Measurements from ENCODE around the gene KRT33A. TPM values are rescaled to one million over a fixed set of nuclear protein-coding genes. Genes with fewer than 3 reads are reported as not detected.

Gene KRT33A
- total RNA-seq, 2 experiments from 2014 or later = not detected

- intact Hi-C loops (cut with micrococcal nuclease) = loop anchor here (2.0 kb wide), 2 partner anchors 14 to 30 kb away; no protein-coding TSS in a partner anchor
- no peaks in the 10 kb centered on the region for H3K36me3 Mint-ChIP-seq
- DNase-seq = peak; percentile 80
- CTCF ChIA-PET = interaction anchor here (0.9 to 1.8 kb wide), 5 partner anchors 14 to 402 kb away, joined by 3 to 18 read pairs (median 4); no protein-coding TSS in a partner anchor
- no peaks in the 10 kb centered on the region for H3K27me3 Mint-ChIP-seq
- peak overlapping the region; percentile 82 for H3K27ac Mint-ChIP-seq
- H3K4me3 Mint-ChIP-seq = peak overlapping the region; percentile 55
- peaks cover 46% of the 10 kb centered on the region for H3K4me1 Mint-ChIP-seq (ENCODE audit: low read depth)
- H3K9me3 Mint-ChIP-seq = no peaks in the 10 kb centered on the region
- POLR2A ChIA-PET = no interaction called here
These were observed 42.2 kb downstream of the KRT33A start for GRCh38 chr17:41308251-41308917.

GRCh38 chr17:41307647-41308046, 43.0 kb downstream of the KRT33A start:
- Mint-ChIP-seq H3K27me3 (no peaks in the 10 kb centered on the region), H3K27ac (peak overlapping the region; percentile 16), H3K4me3 (no peak overlapping the region), H3K36me3 (no peaks in the 10 kb centered on the region), H3K9me3 (no peaks in the 10 kb centered on the region), H3K4me1 (ENCODE audit: low read depth) (peaks cover 46% of the 10 kb centered on the region)
- ChIA-PET CTCF (interaction anchor here (0.7 to 1.4 kb wide), 2 partner anchors 14 to 355 kb away, joined by 3 to 6 read pairs; no protein-coding TSS in a partner anchor), POLR2A (no interaction called here)
- intact Hi-C loops (cut with micrococcal nuclease) = loop anchor here (2.0 kb wide), 2 partner anchors 15 to 31 kb away; no protein-coding TSS in a partner anchor
- DNase-seq = no peak

- Mint-ChIP-seq H3K27ac (no peak overlapping the region), H3K4me1 (ENCODE audit: low read depth) (peaks cover 30% of the 10 kb centered on the region), H3K4me3 (no peak overlapping the region), H3K27me3 (no peaks in the 10 kb centered on the region), H3K36me3 (no peaks in the 10 kb centered on the region), H3K9me3 (peaks cover 3% of the 10 kb centered on the region)
- DNase-seq = no peak
- CTCF ChIA-PET = interaction anchor here (0.7 to 1.5 kb wide), 2 partner anchors 18 to 114 kb away, joined by 3 to 4 read pairs; no protein-coding TSS in a partner anchor
- POLR2A ChIA-PET = no interaction called here
- intact Hi-C loops (cut with micrococcal nuclease) = no loop called here
These were observed 46.5 kb downstream of the KRT33A start for GRCh38 chr17:41304091-41304490.

DNA sequence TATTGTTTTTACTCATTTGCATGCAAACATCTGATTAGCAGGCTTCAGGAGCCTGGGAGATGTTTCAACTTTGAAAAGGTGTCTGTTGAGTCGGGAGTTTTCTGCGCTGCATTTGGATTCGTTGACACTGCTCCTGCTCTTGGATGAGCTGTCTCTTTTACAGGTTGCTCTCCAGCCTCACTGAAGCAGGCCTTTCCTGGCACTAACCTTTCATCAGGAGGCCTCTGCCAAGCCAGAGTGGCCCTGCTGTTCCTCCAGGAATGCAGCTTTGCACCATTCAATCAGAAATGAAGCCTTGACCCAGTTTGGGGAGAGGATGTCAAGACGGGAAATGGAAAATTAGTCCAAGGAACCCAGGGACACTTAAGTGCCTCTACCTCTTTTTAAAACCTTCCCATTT, 47.6 kb downstream of the KRT33A start:
- Mint-ChIP-seq H3K27ac (no peak overlapping the region), H3K9me3 (peaks cover 3% of the 10 kb centered on the region), H3K4me3 (no peak overlapping the region), H3K36me3 (no peaks in the 10 kb centered on the region), H3K4me1 (ENCODE audit: low read depth) (peaks cover 19% of the 10 kb centered on the region), H3K27me3 (no peaks in the 10 kb centered on the region)
- DNase-seq = no peak
- CTCF ChIA-PET = no interaction called here
- intact Hi-C loops (cut with micrococcal nuclease) = no loop called here
- POLR2A ChIA-PET = no interaction called here

- Mint-ChIP-seq H3K27me3 (no peaks in the 10 kb centered on the region), H3K9me3 (peaks cover 3% of the 10 kb centered on the region), H3K36me3 (no peaks in the 10 kb centered on the region), H3K4me1 (ENCODE audit: low read depth) (peaks cover 11% of the 10 kb centered on the region), H3K27ac (no peak within 1 kb of the TSS), H3K4me3 (no peak within 1 kb of the TSS)
- ChIA-PET POLR2A (no interaction called here), CTCF (no interaction called here)
- no peak for DNase-seq
- intact Hi-C loops (cut with micrococcal nuclease) = no loop called here
These were observed 48.4 kb downstream of the KRT33A start, which contains the start of gene KRTAP29-1 for GRCh38 chr17:41301916-41302901. Gene KRTAP29-1, minus strand, starts transcription at chr17:41302851. Its CDS starts 0 bp downstream, at chr17:41302851.

DNA sequence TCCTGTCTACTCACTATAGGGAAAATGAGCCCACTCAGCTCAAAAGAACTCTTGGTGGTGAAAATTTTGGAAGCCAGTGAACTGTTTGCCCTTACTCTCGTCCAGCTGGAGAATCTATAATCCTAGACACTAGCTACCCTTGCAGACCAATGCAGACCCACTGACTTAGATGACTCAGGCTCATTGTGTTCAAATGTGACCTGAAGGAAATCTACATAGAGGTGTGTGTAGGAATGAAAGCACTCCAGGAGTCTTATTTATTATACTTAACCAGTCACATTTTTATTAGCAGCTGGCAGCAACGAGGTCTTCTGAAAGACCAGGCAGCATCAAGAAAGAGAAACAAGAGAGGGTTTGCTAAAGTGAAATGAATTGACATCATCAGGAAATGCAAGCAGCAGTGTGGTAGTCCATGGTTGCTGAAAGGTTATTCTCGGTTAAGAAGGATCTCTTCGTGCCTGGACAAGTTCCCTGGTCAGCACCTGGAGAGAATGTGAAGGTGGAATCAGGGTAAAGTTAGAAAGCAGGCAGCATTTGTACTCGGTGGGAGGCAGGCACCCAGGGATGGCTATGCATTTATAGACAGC, 49.3 kb downstream of the KRT33A start:
- Mint-ChIP-seq H3K27me3 (no peaks in the 10 kb centered on the region), H3K4me1 (ENCODE audit: low read depth) (peaks cover 3% of the 10 kb centered on the region), H3K36me3 (no peaks in the 10 kb centered on the region), H3K4me3 (no peak overlapping the region), H3K27ac (no peak overlapping the region), H3K9me3 (peaks cover 3% of the 10 kb centered on the region)
- intact Hi-C loops (cut with micrococcal nuclease) = no loop called here
- ChIA-PET POLR2A (no interaction called here), CTCF (no interaction called here)
- no peak for DNase-seq

DNA sequence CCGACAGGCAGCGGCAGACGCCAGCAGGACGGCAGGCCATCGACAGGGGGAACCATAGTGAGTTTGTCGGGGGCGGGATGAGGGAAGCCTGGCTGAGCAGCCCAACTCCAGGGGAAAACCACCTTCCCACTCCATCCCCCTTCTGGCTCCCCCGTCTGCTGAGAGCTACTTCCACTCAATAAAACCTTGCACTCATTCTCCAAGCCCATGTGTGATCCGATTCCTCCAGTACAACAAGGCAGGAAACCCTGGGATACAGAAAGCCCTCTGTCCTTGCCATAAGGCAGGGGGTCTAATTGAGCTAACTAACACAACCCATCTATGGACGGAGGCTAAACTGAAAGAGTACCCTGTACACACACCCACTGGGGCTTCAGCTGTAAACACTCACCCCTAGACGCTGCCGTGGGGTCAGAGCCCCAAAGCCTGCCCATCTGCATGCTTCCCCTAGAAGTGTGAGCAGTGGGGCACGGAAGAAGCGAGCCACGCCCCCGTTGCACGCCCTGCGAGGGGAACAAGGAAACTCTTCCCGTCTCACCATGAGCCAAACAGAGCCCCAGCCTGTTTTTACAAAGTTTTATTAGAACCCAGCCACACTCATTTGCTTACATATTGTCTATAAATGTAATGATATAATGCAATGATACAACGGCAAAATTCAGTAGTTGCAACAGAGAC, 52.0 kb downstream of the KRT33A start:
- intact Hi-C loops (cut with micrococcal nuclease) = no loop called here
- Mint-ChIP-seq H3K9me3 (peaks cover 3% of the 10 kb centered on the region), H3K36me3 (no peaks in the 10 kb centered on the region), H3K4me1 (ENCODE audit: low read depth) (peaks cover 3% of the 10 kb centered on the region), H3K4me3 (no peak overlapping the region), H3K27ac (no peak overlapping the region), H3K27me3 (no peaks in the 10 kb centered on the region)
- ChIA-PET CTCF (no interaction called here), POLR2A (no interaction called here)
- DNase-seq = no peak

GRCh38 chr17:41296846-41297245, 53.8 kb downstream of the KRT33A start:
- intact Hi-C loops (cut with micrococcal nuclease) = no loop called here
- Mint-ChIP-seq H3K36me3 (no peaks in the 10 kb centered on the region), H3K27ac (no peak overlapping the region), H3K9me3 (peaks cover 3% of the 10 kb centered on the region), H3K4me3 (no peak overlapping the region), H3K4me1 (ENCODE audit: low read depth) (peaks cover 3% of the 10 kb centered on the region), H3K27me3 (no peaks in the 10 kb centered on the region)
- POLR2A ChIA-PET = no interaction called here
- DNase-seq = no peak
- CTCF ChIA-PET = no interaction called here

Other genes with a start within 250 kb of the KRT33A start
- not detected for gene KRTAP4-16, start 248.6 kb downstream of the KRT33A start, total RNA-seq
- not detected for gene KRTAP4-9, start 245.4 kb downstream of the KRT33A start, total RNA-seq
- not detected for gene KRTAP4-11, start 232.5 kb downstream of the KRT33A start, total RNA-seq
- gene KRTAP4-12, start 226.6 kb downstream of the KRT33A start, total RNA-seq = not detected
- not detected for gene KRTAP4-6, start 210.3 kb downstream of the KRT33A start, total RNA-seq
- not detected for gene KRTAP4-5, start 201.0 kb downstream of the KRT33A start, total RNA-seq
- not detected for gene KRTAP4-4, start 190.1 kb downstream of the KRT33A start, total RNA-seq
- not detected for gene KRTAP4-3, start 182.6 kb downstream of the KRT33A start, total RNA-seq
- not detected for gene KRTAP4-2, start 172.6 kb downstream of the KRT33A start, total RNA-seq
- gene KRTAP4-1, start 165.9 kb downstream of the KRT33A start, total RNA-seq = not detected
- gene KRTAP9-1, start 160.9 kb downstream of the KRT33A start, total RNA-seq = not detected
- gene KRTAP9-2, start 124.2 kb downstream of the KRT33A start, total RNA-seq = not detected
- not detected for gene KRTAP9-3, start 118.4 kb downstream of the KRT33A start, total RNA-seq
- gene KRTAP9-8, start 112.8 kb downstream of the KRT33A start, total RNA-seq = not detected
- not detected for gene KRTAP9-4, start 101.1 kb downstream of the KRT33A start, total RNA-seq
- not detected for gene KRTAP9-9, start 95.4 kb downstream of the KRT33A start, total RNA-seq
- not detected for gene KRTAP9-6, start 85.5 kb downstream of the KRT33A start, total RNA-seq
- not detected for gene KRTAP9-7, start 75.1 kb downstream of the KRT33A start, total RNA-seq
- not detected for gene KRTAP29-1, start 48.0 kb downstream of the KRT33A start, total RNA-seq
- not detected for gene KRTAP16-1, start 41.5 kb downstream of the KRT33A start, total RNA-seq
- not detected for gene KRTAP17-1, start 35.1 kb downstream of the KRT33A start, total RNA-seq
- not detected for gene KRT33B, start 19.0 kb upstream of the KRT33A start, total RNA-seq
- gene KRT34, start 31.5 kb upstream of the KRT33A start, total RNA-seq = not detected
- gene KRT31, start 46.8 kb upstream of the KRT33A start, total RNA-seq = not detected
- gene KRT37, start 73.8 kb upstream of the KRT33A start, total RNA-seq = not detected
- not detected for gene KRT38, start 90.2 kb upstream of the KRT33A start, total RNA-seq
- not detected for gene KRT32, start 116.6 kb upstream of the KRT33A start, total RNA-seq
- gene KRT35, start 130.3 kb upstream of the KRT33A start, total RNA-seq = not detected
- not detected for gene KRT36, start 139.1 kb upstream of the KRT33A start, total RNA-seq
- not detected for gene KRT13, start 154.8 kb upstream of the KRT33A start, total RNA-seq
- gene KRT15, start 168.1 kb upstream of the KRT33A start, total RNA-seq = not detected
- gene KRT19, start 177.5 kb upstream of the KRT33A start, total RNA-seq = not detected
- not detected for gene KRT9, start 221.2 kb upstream of the KRT33A start, total RNA-seq
- not detected for gene KRT14, start 236.1 kb upstream of the KRT33A start, total RNA-seq

Measured in activated CD4-positive, alpha-beta memory T cell treated with anti-CD3 and anti-CD28 coated beads for 36 hours (primary cell).